Liver (tissue), 9 donors: ENCODE results near the gene CDC23. TPM values are rescaled to one million over a fixed set of nuclear protein-coding genes. Genes with fewer than 3 reads are reported as not detected.

Experiments used
- DNase-seq: peaks from one replicate; pipeline ENCODE4 v3.0.0-alpha.2; 2017; ENCODE audit warnings: low spot score
- H3K27ac ChIP-seq, 2 donors: one replicate each; pipeline ENCODE4 v1.7.0; 2013; ENCODE audit warnings: inconsistent platforms in 2 of 2, low read length in 2 of 2, control low read depth in 1 of 2, low read depth in 1 of 2, mild to moderate bottlenecking in 1 of 2
- H3K27me3 ChIP-seq, 4 donors: one replicate each; pipeline versions ENCODE4 v1.6.1 to v1.7.0; 2013; ENCODE audit warnings: low read length in 3 of 4, inconsistent platforms in 1 of 4, mild to moderate bottlenecking in 1 of 4, moderate library complexity in 1 of 4; ENCODE audit not compliant: control insufficient read depth in 4 of 4, insufficient read depth in 4 of 4
- H3K36me3 ChIP-seq, 4 donors: one replicate each; pipeline versions ENCODE4 v1.6.1 to v1.7.0; 2013; ENCODE audit warnings: low read length in 3 of 4, mild to moderate bottlenecking in 3 of 4, low read depth in 1 of 4, moderate library complexity in 1 of 4; ENCODE audit not compliant: control insufficient read depth in 4 of 4, insufficient read depth in 3 of 4
- H3K4me1 ChIP-seq, 4 donors: one replicate each; pipeline versions ENCODE4 v1.6.1 to v1.7.0; 2013; ENCODE audit warnings: low read length in 3 of 4, mild to moderate bottlenecking in 3 of 4, moderate library complexity in 1 of 4; ENCODE audit not compliant: control insufficient read depth in 4 of 4, insufficient read depth in 4 of 4
- H3K4me3 ChIP-seq, 3 donors: one replicate each; pipeline versions ENCODE4 v1.6.1 to v1.7.0; 2013; ENCODE audit warnings: low read length in 3 of 3, control low read depth in 1 of 3, low read depth in 1 of 3, mild to moderate bottlenecking in 1 of 3
- H3K9ac ChIP-seq, 2 donors: one replicate each; pipeline ENCODE4 v1.7.0; 2013; ENCODE audit warnings: low read length in 2 of 2, mild to moderate bottlenecking in 2 of 2, moderate library complexity in 2 of 2, control low read depth in 1 of 2, low read depth in 1 of 2
- H3K9me3 ChIP-seq, 4 donors: one replicate each; pipeline versions ENCODE4 v1.6.1 to v1.7.0; 2013; ENCODE audit warnings: low read length in 3 of 4; ENCODE audit not compliant: control insufficient read depth in 4 of 4
- ATF3 ChIP-seq: IDR thresholded peaks from 2 replicates; pipeline ENCODE4 v1.6.1; 2016; ENCODE audit warnings: antibody characterized with exemption
- CTCF ChIP-seq: fragments of 150-350 bp; IDR thresholded peaks from 2 replicates; pipeline ENCODE4 v1.5.1; 2017; ENCODE audit warnings: improper control_type of control experiment, low read depth, low read length; ENCODE audit not compliant: missing input control
- FOXA1 ChIP-seq: IDR thresholded peaks from 2 replicates; pipeline ENCODE4 v1.6.1; 2016; ENCODE audit warnings: antibody characterized with exemption
- HNF4A ChIP-seq, 2 donors: conservative IDR thresholded peaks; 2 replicates each; pipeline ENCODE4 v1.6.1; 2016; ENCODE audit warnings: antibody characterized with exemption in 2 of 2, mild to moderate bottlenecking in 2 of 2
- HNF4G ChIP-seq: IDR thresholded peaks from 2 replicates; pipeline ENCODE4 v1.6.1; 2016; ENCODE audit warnings: antibody characterized with exemption
- JUND ChIP-seq, 2 donors: IDR thresholded peaks; 2 replicates each; pipeline ENCODE4 v1.6.1; 2016; ENCODE audit warnings: antibody characterized with exemption in 2 of 2
- MAX ChIP-seq: IDR thresholded peaks from 2 replicates; pipeline ENCODE4 v1.6.1; 2016; ENCODE audit warnings: antibody characterized with exemption
- NR2F2 ChIP-seq: IDR thresholded peaks from 2 replicates; pipeline ENCODE4 v1.6.1; 2016; ENCODE audit warnings: antibody characterized with exemption
- RAD21 ChIP-seq, 2 donors: IDR thresholded peaks; 2 replicates each; pipeline ENCODE4 v1.6.1; 2016; ENCODE audit warnings: antibody characterized with exemption in 2 of 2, mild to moderate bottlenecking in 2 of 2
- REST ChIP-seq: IDR thresholded peaks from 2 replicates; pipeline ENCODE4 v1.6.1; 2016; ENCODE audit warnings: antibody characterized with exemption, mild to moderate bottlenecking
- RXRA ChIP-seq, 2 donors: IDR thresholded peaks; 2 replicates each; pipeline ENCODE4 v1.6.1; 2017 to 2018; ENCODE audit warnings: antibody characterized with exemption in 2 of 2, mild to moderate bottlenecking in 1 of 2
- SP1 ChIP-seq: IDR thresholded peaks from 2 replicates; pipeline ENCODE4 v1.6.1; 2018; ENCODE audit warnings: antibody characterized with exemption, mild to moderate bottlenecking
- ZBTB33 ChIP-seq: IDR thresholded peaks from 2 replicates; pipeline ENCODE4 v1.6.1; 2016; ENCODE audit warnings: antibody characterized with exemption
- WGBS: extraction: QIAGEN DNeasy Blood & Tissue Kit; methylation state at CpG from one replicate; pipeline ENCODE4 v1.1.7; 2013; 5-methylcytosine and 5-hydroxymethylcytosine counted together
- polyA plus RNA-seq, 2 donors: library from polyadenylated mRNA; stranded (reverse) in 1 of 2; unstranded in 1 of 2; fragments of 200-250 nt in 1 of 2; fragments of >200 nt in 1 of 2; fragmentation: Nextera tagmentation in 1 of 2; extraction: Ambion mirVana in 1 of 2; gene quantifications; one replicate each; pipeline versions ENCODE4 v1.2.1 to v1.2.3, GENCODE V29; 2013 to 2015
- total RNA-seq, 2 donors: library from RNA; depleted of rRNA; stranded (reverse); fragments of >200 nt; gene quantifications; one replicate each; pipeline ENCODE4 v1.2.3, GENCODE V29; 2014
- donor health status: healthy.
- donor health status: healthy.
- donor health status: healthy.
- donor health status: healthy.
- donor health status: healthy.

The CDC23 gene
- total and polyA plus RNA-seq, 4 donors, result 10.5 to 23.8 (median 14.2) TPM

GRCh38 chr5:138163721-138164120 lies 49.4 kb downstream of the CDC23 start:
- H3K4me1 ChIP-seq, result no peaks in the 10 kb centered on the region
- DNase-seq, result no peak
- no peaks in the 10 kb centered on the region for H3K9me3 ChIP-seq
- TF ChIP-seq JUND (IDR thresholded peaks at IDR 0.05), result no peak
- TF ChIP-seq RAD21 (IDR thresholded peaks at IDR 0.05), result no peak
- no peak for TF ChIP-seq HNF4G
- TF ChIP-seq RXRA (IDR thresholded peaks at IDR 0.05), result no peak
- TF ChIP-seq ATF3, result no peak
- TF ChIP-seq CTCF, result no peak
- TF ChIP-seq MAX, result no peak
- no peak for TF ChIP-seq SP1
- TF ChIP-seq ZBTB33, result no peak
- TF ChIP-seq FOXA1, result no peak
- TF ChIP-seq HNF4A (conservative IDR thresholded peaks at IDR 0.05), result no peak
- H3K4me3 ChIP-seq, result no peak overlapping the region
- no peak overlapping the region for H3K9ac ChIP-seq
- H3K36me3 ChIP-seq, result peaks cover 29 to 100% (median 87%) of the 10 kb centered on the region in 4 donors
- H3K27me3 ChIP-seq, result no peaks in the 10 kb centered on the region
- no peak overlapping the region for H3K27ac ChIP-seq

GRCh38 chr5:138160706-138161105 lies 52.4 kb downstream of the CDC23 start:
- H3K9ac ChIP-seq, result no peak overlapping the region
- no peaks in the 10 kb centered on the region for H3K4me1 ChIP-seq
- H3K27me3 ChIP-seq, result no peaks in the 10 kb centered on the region
- no peak for DNase-seq
- TF ChIP-seq HNF4G (no peak), NR2F2 (no peak), RAD21 (IDR thresholded peaks at IDR 0.05) (no peak), JUND (IDR thresholded peaks at IDR 0.05) (no peak)
- WGBS, result 98% methylated on average over 4 of the region's 4 CpGs
- H3K9me3 ChIP-seq, result no peaks in the 10 kb centered on the region
- H3K36me3 ChIP-seq, result peaks cover 32 to 85% (median 79%) of the 10 kb centered on the region in 4 donors
- H3K4me3 ChIP-seq, result no peak overlapping the region
- H3K27ac ChIP-seq, result no peak overlapping the region

- H3K4me1 ChIP-seq, result no peaks in the 10 kb centered on the region
- no peaks in the 10 kb centered on the region for H3K9me3 ChIP-seq
- H3K4me3 ChIP-seq, result no peak overlapping the region
- no peak for DNase-seq
- H3K27ac ChIP-seq, result no peak overlapping the region
- H3K36me3 ChIP-seq, result peaks cover 24 to 74% (median 69%) of the 10 kb centered on the region in 4 donors
- H3K27me3 ChIP-seq, result no peaks in the 10 kb centered on the region
- no peak overlapping the region for H3K9ac ChIP-seq
- no peak for TF ChIP-seq REST
- TF ChIP-seq SP1, result no peak
- 95% methylated on average over 5 of the region's 5 CpGs for WGBS
Measured at GRCh38 chr5:138159666-138160065, 53.5 kb downstream of the CDC23 start.
